VCaP (cell line): ENCODE measurements around the gene ZNF593OS.

Experiments
- H3K27ac ChIP-seq: fragments of 450-650 bp; 2 replicates; pipeline ENCODE4 v1.5.1; 2017
- TF ChIP-seq, protein P1 (sequence below): fragments of 450-650 bp; conservative IDR thresholded peaks from 2 replicates; pipeline ENCODE4 v1.5.1; 2017; ENCODE audit warnings: mild to moderate bottlenecking, moderate library complexity

The ZNF593OS gene

DNA sequence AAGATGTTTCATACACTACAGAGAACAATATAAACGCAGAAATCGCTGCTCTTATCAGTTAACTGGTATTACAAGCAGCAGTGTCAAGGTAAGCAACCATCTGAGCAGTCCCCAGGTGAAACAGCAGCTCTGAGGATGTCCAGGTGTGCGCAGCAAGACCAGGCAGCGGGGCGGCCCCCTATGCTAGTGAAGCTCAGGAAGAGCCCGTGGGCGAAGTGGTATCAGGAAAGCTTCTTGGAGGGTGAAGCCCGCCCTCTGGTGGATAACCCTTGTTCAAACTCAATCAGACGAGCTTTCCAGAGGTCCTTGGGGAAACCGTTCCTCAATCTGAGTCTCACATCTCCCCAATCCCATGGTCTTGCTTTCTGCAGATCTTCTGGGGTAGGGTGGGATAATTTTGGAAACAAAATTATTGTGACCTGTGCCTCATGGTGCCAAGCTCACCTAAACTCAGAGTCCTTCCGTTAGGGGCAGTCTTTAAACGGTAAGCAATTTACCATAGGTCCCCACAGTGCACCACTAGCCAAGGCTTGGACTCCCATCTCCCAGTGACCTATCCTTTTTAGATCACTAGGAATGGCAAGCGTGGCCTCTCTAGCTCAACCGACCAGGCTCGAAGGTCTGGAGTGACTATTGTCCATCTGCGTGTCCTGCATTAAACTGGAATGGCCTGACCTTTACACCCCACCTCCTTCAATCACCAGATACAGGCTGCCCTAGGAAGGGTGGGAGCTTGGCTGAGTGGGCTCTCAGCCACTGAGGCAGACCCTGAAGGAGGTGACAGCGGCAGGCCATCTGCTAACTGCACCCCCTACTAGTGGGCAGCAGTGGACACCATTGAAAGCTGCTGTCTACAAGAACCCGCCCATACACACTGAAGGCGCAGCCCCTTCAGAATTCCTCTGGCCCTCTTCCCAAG, 26.3 kb downstream of the ZNF593OS start:
- TF ChIP-seq, protein P1, sequence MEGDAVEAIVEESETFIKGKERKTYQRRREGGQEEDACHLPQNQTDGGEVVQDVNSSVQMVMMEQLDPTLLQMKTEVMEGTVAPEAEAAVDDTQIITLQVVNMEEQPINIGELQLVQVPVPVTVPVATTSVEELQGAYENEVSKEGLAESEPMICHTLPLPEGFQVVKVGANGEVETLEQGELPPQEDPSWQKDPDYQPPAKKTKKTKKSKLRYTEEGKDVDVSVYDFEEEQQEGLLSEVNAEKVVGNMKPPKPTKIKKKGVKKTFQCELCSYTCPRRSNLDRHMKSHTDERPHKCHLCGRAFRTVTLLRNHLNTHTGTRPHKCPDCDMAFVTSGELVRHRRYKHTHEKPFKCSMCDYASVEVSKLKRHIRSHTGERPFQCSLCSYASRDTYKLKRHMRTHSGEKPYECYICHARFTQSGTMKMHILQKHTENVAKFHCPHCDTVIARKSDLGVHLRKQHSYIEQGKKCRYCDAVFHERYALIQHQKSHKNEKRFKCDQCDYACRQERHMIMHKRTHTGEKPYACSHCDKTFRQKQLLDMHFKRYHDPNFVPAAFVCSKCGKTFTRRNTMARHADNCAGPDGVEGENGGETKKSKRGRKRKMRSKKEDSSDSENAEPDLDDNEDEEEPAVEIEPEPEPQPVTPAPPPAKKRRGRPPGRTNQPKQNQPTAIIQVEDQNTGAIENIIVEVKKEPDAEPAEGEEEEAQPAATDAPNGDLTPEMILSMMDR = peak; percentile 86
- no peak overlapping the region for H3K27ac ChIP-seq

DNA sequence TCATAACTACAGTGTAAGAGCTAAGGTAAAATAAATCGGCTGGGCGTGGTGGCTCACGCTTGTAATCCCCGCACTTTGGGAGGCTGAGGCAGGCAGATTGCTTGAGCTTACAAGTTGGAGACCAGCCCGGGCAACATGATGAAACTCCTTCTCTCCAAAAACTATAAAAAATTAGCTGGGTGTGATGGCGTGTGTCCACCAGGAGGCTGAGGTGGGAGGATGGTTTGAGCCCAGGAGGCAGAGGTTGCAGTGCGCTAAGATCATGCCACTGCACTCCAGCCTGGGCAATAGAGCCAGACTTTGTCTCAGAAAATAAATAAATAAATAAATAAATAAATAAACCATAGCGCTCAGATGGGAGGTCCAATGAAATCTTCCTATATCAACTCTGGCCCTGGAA, 29.5 kb downstream of the ZNF593OS start:
- TF ChIP-seq, protein P1 = no peak
- H3K27ac ChIP-seq = no peak overlapping the region

DNA sequence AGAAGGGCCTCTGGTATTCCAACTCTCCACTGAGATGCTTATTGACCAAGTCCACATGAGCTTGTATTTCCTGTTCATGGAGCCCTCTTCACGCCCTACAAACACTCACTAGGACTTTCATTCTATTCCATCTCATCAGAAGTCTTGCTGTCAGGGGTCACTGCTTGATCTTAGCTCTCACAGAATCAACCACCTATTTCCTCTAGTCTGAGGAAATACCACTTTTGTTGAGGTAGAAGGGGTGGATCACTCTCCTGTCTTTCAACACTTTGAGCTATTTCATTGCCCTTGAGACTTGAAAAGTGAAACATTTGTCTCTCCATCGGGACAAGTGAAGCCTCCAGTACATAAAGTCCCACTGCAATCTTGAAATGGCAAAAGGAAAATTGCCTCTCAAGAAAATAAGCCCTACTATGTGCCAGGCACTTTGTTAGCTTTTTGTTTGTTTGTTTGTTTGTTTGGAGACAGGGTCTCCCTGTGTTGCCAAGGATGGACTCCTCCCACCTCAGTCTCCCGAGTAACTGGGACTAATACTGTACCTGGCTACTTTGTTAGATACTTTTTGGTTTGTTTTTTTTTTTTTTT, 32.6 kb downstream of the ZNF593OS start:
- TF ChIP-seq, protein P1 = no peak
- no peak overlapping the region for H3K27ac ChIP-seq

DNA sequence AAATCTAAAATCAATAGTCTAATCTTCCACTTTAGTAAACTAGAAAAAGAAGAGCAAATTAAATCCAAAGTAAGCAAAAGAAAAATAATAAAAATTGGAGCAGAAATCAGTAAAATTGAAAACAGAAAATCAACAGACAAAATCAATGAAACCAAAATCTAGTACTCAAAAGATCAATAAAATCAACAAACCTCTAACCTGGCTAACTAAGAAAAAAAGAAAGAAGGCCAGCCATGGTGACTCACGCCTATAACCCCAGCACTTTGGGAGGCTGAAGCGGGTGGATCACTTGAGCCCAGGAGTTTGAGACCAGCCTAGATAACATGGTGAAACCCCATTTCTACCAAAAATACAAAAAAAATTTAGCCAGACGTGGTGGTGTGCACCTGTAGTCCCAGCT, 37.2 kb downstream of the ZNF593OS start:
- TF ChIP-seq, protein P1 = no peak
- H3K27ac ChIP-seq = no peak overlapping the region

DNA sequence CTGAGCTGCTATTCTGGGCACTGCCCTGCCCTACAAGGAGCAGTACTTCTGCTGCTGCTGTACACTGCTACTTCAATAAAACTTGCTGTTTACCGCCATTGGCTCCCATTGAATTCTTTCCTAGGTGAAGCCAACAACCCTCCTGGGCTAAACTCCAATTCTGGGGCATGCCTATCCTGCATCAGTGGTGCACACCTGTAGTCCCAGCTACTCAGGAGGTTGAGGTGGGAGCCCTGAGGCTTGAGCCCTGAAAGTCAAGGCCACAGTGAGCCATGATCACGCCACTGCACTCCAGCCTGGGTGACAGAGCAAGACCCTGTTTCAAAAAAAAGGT, 38.8 kb downstream of the ZNF593OS start:
- no peak overlapping the region for H3K27ac ChIP-seq
- TF ChIP-seq, protein P1 = no peak

DNA sequence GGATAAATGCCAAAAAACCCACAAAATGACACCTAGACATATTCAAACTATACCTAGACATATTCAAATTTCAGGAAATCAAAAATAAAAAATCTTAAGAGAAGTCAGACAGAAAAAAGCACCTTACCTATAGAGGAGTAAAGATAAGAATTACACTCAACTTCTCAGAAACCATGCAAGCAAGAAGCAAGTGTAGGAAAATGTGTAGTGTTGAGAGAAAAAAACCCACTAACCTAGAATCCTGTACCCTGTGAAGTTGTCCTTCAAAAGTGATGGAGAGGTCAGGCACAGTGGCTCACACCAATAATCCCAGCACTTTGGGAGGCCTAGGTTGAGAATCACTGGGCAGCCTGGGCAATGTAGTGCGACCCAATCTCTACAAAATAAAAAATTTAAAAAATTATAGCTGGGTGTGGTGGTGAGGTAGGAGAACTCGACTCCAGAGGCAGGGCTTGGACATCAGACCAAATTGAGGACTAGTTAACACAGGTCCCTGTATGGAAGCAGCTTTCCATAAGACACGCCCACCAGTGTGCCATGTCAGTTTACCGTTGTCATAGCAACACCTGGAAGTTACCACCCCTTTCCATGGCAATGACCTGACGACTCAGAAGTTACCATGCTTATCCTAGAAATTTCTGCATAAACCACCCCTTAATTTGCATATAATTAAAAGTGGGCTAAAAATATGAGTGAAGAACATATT, 39.4 kb downstream of the ZNF593OS start:
- H3K27ac ChIP-seq = no peak overlapping the region
- TF ChIP-seq, protein P1 = no peak

DNA sequence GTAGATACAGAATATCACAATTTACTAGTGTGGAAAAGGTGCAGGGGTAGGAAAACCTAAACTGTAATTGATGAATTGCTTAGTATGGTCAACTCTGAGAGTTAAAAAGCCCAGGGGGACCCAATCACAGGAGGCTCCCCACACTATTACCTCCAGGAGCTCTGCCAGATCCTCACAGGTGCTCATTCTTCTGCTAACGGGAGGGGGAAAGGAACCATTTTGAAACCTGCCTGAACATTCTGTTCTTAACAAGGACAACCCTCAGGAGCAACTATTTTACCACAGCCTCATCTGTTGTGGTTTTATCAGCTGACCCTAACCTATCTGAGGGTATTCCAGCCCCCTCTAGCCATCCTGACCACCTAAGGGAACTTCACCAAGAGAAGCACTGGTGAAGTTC, 40.9 kb downstream of the ZNF593OS start:
- TF ChIP-seq, protein P1 = no peak
- no peak overlapping the region for H3K27ac ChIP-seq
